ENCODE measurements around the gene JARID2. TPM values are rescaled to one million over a fixed set of nuclear protein-coding genes. Genes with fewer than 3 reads are reported as not detected.

The JARID2 gene
- total and polyA plus RNA-seq, 9 of the 15 experiments (the other 6 are each of a cell fraction or from before 2014, with no cell fraction given): 5.0 to 29.0 (median 15.6) TPM

GRCh38 chr6:15490242-15491100 is 244.6 kb downstream of the JARID2 start:
- ATAC-seq (no peak), FAIRE-seq (peak; percentile 42), DNase-seq (ENCODE audit: extremely low read depth in 1 of 4, low spot score in 3 of 4) (no peak)
- Histone ChIP-seq H3K79me2 (ENCODE audit: control insufficient read depth, insufficient read depth, low read length) (0 out of 3 replicates have a peak, but pooled peaks cover 8% of the 10 kb centered on the region), H4K20me1 (replicated peaks; ENCODE audit: control insufficient read depth, insufficient read depth, low read length) (peaks cover 6% of the 10 kb centered on the region; the same call in 1 of the 2 replicates), H2AFZ (ENCODE audit: low read depth, low read length) (no peak overlapping the region), H3K36me3 (ENCODE audit: control insufficient read depth, insufficient read depth, low read length) (peaks cover 60% of the 10 kb centered on the region; the same call in 2 of the 3 replicates), H3K4me1 (replicated peaks in 1 of 2; ENCODE audit: control insufficient read depth in 2 of 2, insufficient read depth in 2 of 2, low read length in 2 of 2) (peaks cover 2 to 5% of the 10 kb centered on the region in 2 experiments; a peak in 3 of 5 replicates), H3K27me3 (ENCODE audit: control insufficient read depth in 2 of 2, insufficient read depth in 2 of 2, low read length in 2 of 2) (no peaks in the 10 kb centered on the region), H3K4me2 (ENCODE audit: insufficient read depth, low read length) (no peak overlapping the region), H3K9me3 (replicated peaks; ENCODE audit: control insufficient read depth, insufficient read depth, low read depth, low read length) (no peaks in the 10 kb centered on the region), H3K9me1 (ENCODE audit: control insufficient read depth, insufficient read depth, low read length) (peaks cover 5% of the 10 kb centered on the region), H3K27ac (ENCODE audit: extremely low read depth, low read depth, low read length) (no peak overlapping the region), H3K9ac (ENCODE audit: insufficient read depth in 1 of 2, low read depth in 2 of 2, low read length in 2 of 2) (no peak overlapping the region), H3K4me3 (no peak overlapping the region)
- BruUV-seq (replicated peaks): no TSS peak
- 79% methylated on average over 11 of the region's 11 CpGs for WGBS (ENCODE audit: insufficient coverage, low coverage, missing lambda C conversion rate)
- intact Hi-C loops (cut with micrococcal nuclease): loop anchor here (1.0 kb wide), 2 partner anchors 131 to 1279 kb away; no protein-coding TSS in a partner anchor
- POLR2A ChIA-PET: interaction anchor here (0.8 kb wide), 1 partner anchor 1329 kb away, joined by 3 read pairs; no protein-coding TSS in a partner anchor
- in situ Hi-C loops (cut with MboI): no loop called here
- CTCF ChIA-PET (ENCODE audit: low intra/inter-chr PET ratio): interaction anchor here (0.7 to 1.6 kb wide), 3 partner anchors 133 to 1361 kb away, joined by 3 to 8 read pairs (median 4); no protein-coding TSS in a partner anchor
- TF ChIP-seq POLR2H (tag; IDR thresholded peaks at IDR 0.05; ENCODE audit: low read depth) (no peak), ZNF280A (IDR thresholded peaks at IDR 0.05; ENCODE audit: low read depth, partially characterized antibody) (no peak), ELF4 (CRISPR knock-in tag; IDR thresholded peaks at IDR 0.05) (no peak), BMI1 (IDR thresholded peaks at IDR 0.05; ENCODE audit: low read length) (no peak), HDAC8 (tag; IDR thresholded peaks at IDR 0.05) (no peak), ZBTB7A (IDR thresholded peaks at IDR 0.05; ENCODE audit: borderline replicate concordance, control insufficient read depth, low read depth, low read length) (no peak), TAL1 (IDR thresholded peaks at IDR 0.05) (no peak), BRCA1 (IDR thresholded peaks at IDR 0.05) (no peak), BRCA1 (CRISPR knock-in tag; IDR thresholded peaks at IDR 0.05) (no peak), GTF2A2 (tag; IDR thresholded peaks at IDR 0.05) (no peak), NR0B1 (IDR thresholded peaks at IDR 0.05; ENCODE audit: partially characterized antibody) (no peak), MBD2 (IDR thresholded peaks at IDR 0.05; ENCODE audit: borderline replicate concordance, low read depth) (no peak)

Data from K562 (cell line).